ENCODE data around the gene ZMAT2.

DNA sequence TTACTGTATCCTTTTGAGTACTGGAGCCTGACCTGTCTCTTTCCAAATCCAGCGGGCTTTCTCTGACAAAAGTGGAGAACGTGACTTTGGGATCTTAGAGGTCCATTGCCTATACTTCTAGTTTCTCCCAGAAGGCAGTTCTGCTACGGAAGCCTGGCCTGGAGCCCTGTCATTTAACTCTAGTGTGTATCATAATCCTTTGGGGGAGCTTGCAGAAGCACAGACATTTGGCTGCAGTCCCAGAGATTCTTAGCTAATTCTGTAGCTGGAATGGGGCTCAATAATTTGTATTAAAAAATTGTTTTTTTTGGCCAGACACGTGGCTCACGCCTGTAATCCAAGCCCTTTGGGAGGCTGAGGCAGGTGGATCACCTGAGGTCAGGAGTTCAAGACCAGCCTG, 6.0 kb upstream of the ZMAT2 start:
- TF ChIP-seq, protein P1, sequence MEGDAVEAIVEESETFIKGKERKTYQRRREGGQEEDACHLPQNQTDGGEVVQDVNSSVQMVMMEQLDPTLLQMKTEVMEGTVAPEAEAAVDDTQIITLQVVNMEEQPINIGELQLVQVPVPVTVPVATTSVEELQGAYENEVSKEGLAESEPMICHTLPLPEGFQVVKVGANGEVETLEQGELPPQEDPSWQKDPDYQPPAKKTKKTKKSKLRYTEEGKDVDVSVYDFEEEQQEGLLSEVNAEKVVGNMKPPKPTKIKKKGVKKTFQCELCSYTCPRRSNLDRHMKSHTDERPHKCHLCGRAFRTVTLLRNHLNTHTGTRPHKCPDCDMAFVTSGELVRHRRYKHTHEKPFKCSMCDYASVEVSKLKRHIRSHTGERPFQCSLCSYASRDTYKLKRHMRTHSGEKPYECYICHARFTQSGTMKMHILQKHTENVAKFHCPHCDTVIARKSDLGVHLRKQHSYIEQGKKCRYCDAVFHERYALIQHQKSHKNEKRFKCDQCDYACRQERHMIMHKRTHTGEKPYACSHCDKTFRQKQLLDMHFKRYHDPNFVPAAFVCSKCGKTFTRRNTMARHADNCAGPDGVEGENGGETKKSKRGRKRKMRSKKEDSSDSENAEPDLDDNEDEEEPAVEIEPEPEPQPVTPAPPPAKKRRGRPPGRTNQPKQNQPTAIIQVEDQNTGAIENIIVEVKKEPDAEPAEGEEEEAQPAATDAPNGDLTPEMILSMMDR (IDR thresholded peaks at IDR 0.05; ENCODE audit: control extremely low read depth in 1 of 3, insufficient read depth in 1 of 3, low read depth in 1 of 3, low read length in 3 of 3) = no peak
- no peak for TF ChIP-seq KDM1A (IDR thresholded peaks at IDR 0.05; ENCODE audit: borderline replicate concordance, low read length)
- TF ChIP-seq NRF1 (IDR thresholded peaks at IDR 0.05; ENCODE audit: low read depth, low read length) = no peak
- no peak for TF ChIP-seq EZH2 (IDR thresholded peaks at IDR 0.05; ENCODE audit: low read depth, low read length, severe bottlenecking)
- TF ChIP-seq SP4 (IDR thresholded peaks at IDR 0.05; ENCODE audit: low read length) = no peak
- TF ChIP-seq SIN3A (conservative IDR thresholded peaks at IDR 0.05 in 1 of 2, IDR thresholded peaks at IDR 0.05 in 1 of 2; ENCODE audit: low read depth in 1 of 2, low read length in 2 of 2) = no peak
- TF ChIP-seq CHD2 (IDR thresholded peaks at IDR 0.05; ENCODE audit: low read length) = no peak
- TF ChIP-seq POLR2A (IDR thresholded peaks at IDR 0.05; ENCODE audit: control extremely low read depth in 1 of 2, low read depth in 2 of 2, low read length in 2 of 2) = no peak
- TF ChIP-seq EGR1 (IDR thresholded peaks at IDR 0.05; ENCODE audit: borderline replicate concordance, low read depth, low read length) = no peak
- TF ChIP-seq PHF8 (conservative IDR thresholded peaks at IDR 0.05; ENCODE audit: low read depth, low read length) = no peak
- TF ChIP-seq TEAD4 (IDR thresholded peaks at IDR 0.05; ENCODE audit: low read depth, low read length) = no peak
- TF ChIP-seq SRF (IDR thresholded peaks at IDR 0.05; ENCODE audit: low read depth, low read length) = no peak
